Measurements from ENCODE around the gene BMERB1.

Gene BMERB1

DNA sequence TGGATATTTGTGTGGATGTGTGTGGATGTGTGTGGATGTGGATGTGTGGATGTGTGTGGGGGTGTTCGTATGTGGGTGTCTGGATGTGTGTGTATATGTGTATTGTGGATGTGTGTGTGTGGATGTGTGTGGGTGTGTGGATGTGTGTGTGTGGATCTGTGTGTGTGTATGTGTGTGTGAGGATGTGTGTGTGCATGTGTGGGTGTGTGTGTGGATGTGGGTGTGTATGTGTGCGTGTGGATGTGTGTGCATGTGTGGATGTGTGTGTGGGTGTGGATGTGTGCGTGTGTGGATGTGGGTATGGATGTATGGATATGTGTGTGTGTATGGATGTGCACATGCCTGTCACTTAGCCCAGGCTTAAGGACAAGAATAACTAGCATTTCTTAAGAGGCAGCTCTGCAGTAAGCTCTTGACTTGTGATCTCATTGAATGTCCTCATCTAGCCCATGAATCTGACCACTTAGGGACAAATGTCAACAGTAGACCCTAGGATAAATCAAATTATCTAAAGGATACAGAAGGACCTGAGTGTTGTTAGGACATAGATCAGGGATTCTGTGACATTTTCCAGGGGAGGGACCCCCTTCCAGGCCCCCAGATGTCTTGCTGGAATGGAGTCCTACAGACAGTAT lies 83.5 kb downstream of the BMERB1 start:
- POLR2A ChIA-PET, result no interaction called here
- no peak for TF ChIP-seq CTCF (IDR thresholded peaks at IDR 0.05; ENCODE audit: control extremely low read depth, extremely low read depth, low read depth, missing control alignments)
- CTCF ChIA-PET, result no interaction called here

DNA sequence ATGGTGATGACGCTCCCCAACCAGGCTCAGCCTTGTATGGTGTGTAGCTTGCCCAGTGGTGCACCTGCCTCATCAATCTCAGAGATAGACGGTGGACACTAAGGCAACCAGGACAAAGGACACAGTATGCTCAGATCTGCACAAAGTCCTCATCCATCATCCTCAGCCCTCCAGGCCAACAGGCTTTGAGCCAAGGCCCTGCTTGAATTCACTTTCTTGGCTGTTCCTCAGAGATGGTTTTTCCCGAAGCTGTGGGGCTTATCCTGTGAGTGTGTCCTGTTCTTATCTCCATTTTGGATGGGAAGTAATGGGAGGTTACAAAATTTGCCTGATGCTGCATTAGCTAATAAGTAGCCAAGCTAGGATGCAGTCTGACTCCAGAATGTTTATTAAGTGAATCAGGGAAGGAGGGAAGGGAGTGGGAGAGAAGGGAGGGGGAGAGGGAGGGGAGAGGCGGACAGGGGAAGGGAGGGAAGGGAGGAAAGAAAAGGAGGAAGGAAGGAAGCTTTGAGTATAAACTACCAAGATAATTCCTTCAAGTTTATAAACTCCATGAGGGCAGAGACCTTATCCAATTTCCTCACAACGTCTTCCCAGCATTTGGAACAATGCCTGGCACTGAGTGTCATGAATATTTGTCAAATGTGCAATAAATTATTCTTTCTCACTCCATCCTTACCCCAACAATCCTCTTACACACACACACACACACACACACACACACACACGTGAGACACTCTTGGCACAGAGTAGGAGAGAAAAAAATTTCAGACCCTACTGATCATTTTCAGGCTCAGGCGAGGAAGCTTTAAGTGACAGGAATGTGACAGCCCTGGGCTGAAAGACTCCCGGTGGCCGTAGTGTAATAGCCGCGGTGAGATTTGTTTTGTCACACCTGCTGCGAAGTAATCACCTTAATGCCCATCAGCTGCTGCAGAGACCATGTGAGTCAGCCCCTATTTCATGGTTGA lies 84.3 kb downstream of the BMERB1 start:
- CTCF ChIA-PET, result interaction anchor here (1.6 kb wide), 1 partner anchor 11 kb away, joined by 4 read pairs; no protein-coding TSS in a partner anchor
- DNase-seq (ENCODE audit: extremely low spot score), result no peak
- POLR2A ChIA-PET, result no interaction called here
- no peak for TF ChIP-seq CTCF (IDR thresholded peaks at IDR 0.05; ENCODE audit: control extremely low read depth, extremely low read depth, low read depth, missing control alignments)

More for the DNA sequence above, 83.5 kb downstream of the BMERB1 start:
- no peak for DNase-seq (ENCODE audit: extremely low spot score)

GRCh38 chr16:15519790-15520189 lies 85.4 kb downstream of the BMERB1 start:
- POLR2A ChIA-PET, result no interaction called here
- CTCF ChIA-PET, result interaction anchor here (1.6 kb wide), 1 partner anchor 10 kb away, joined by 4 read pairs; no protein-coding TSS in a partner anchor
- no peak for TF ChIP-seq CTCF (IDR thresholded peaks at IDR 0.05; ENCODE audit: control extremely low read depth, extremely low read depth, low read depth, missing control alignments)
- no peak for DNase-seq (ENCODE audit: extremely low spot score)

DNA sequence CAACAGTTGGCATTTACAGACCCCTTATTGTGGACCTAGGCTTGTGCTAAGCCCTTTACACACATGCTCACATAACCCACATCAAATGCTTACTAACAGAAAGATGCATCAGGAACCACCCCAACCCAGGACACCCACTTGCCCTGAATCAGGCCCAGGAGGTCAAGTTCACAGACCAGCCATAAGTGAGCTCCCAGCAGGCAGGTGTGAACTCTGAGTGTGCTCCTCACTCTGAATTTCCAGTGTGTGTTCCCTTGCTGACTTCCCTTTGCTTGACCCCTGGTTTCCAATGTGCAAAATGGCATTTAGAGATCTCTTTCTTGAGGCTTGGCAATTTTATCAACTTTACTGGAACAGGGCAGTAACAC lies 87.0 kb downstream of the BMERB1 start:
- POLR2A ChIA-PET, result no interaction called here
- no peak for DNase-seq (ENCODE audit: extremely low spot score)
- TF ChIP-seq CTCF (IDR thresholded peaks at IDR 0.05; ENCODE audit: control extremely low read depth, extremely low read depth, low read depth, missing control alignments), result no peak
- CTCF ChIA-PET, result no interaction called here

DNA sequence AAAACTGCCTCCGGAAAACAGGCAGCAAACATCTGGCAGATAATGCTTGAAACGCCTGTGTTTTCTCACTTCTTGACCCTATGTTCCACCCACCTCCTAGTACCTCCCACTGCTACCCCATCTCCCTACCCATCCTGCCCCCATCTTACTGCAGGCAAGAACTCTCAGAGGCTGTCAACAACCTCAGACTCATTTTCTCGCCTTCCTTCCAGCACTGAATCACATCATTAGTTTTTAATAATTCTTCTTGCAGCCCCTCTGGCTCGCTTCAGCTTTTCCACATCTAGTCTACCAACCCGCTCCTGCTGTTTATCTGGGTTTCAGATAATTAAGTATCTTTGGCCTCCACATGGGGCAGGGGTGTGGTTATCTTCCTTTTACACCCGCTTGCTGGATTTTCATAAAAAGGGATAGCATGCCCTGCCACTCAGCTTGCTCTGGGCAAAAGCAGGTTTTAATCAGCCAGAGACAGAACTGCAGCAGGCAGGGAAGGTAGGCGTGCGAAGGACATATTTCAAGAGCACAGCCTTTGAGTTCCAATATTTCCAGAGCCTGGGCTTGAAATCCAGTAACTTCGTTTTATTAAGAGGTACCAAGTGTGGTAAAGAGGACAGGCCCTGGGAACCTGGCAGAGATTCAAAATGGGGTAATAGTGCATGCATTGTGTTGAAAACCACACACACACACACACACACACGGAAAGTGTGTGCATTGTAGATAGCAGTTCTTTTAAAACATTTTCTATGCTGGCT lies 87.5 kb downstream of the BMERB1 start:
- POLR2A ChIA-PET, result no interaction called here
- CTCF ChIA-PET, result no interaction called here
- no peak for TF ChIP-seq CTCF (IDR thresholded peaks at IDR 0.05; ENCODE audit: control extremely low read depth, extremely low read depth, low read depth, missing control alignments)
- DNase-seq (ENCODE audit: extremely low spot score), result no peak

GRCh38 chr16:15523092-15523541 lies 88.7 kb downstream of the BMERB1 start:
- TF ChIP-seq CTCF (IDR thresholded peaks at IDR 0.05; ENCODE audit: control extremely low read depth, extremely low read depth, low read depth, missing control alignments), result no peak
- DNase-seq (ENCODE audit: extremely low spot score), result no peak
- ChIA-PET CTCF (interaction anchor here (3.6 kb wide), 1 partner anchor 12 kb away, joined by 10 read pairs; no protein-coding TSS in a partner anchor), POLR2A (no interaction called here)

All from GM10248 (cell line).